Fibroblast of lung (primary cell): ENCODE results near the gene HAUS3. TPM values are rescaled to one million over a fixed set of nuclear protein-coding genes. Genes with fewer than 3 reads are reported as not detected.

ENCODE experiments used
- DNase-seq, 2 donors: peaks; one replicate each; pipeline versions ENCODE4 v3.0.0 to v3.0.0-alpha.2; 2010; ENCODE audit warnings: low read depth in 2 of 2
- H2AFZ ChIP-seq: 2 replicates; pipeline ENCODE4 v1.5.1; 2012; ENCODE audit warnings: low read length, control low read depth, inconsistent platforms
- H3K27ac ChIP-seq: 2 replicates; pipeline ENCODE4 v1.5.1; 2011; ENCODE audit warnings: low read length, control low read depth; ENCODE audit not compliant: insufficient read depth
- H3K27me3 ChIP-seq: 2 replicates; pipeline ENCODE4 v1.5.1; 2011; ENCODE audit warnings: mild to moderate bottlenecking, low read length; ENCODE audit not compliant: control insufficient read depth, insufficient read depth
- H3K36me3 ChIP-seq: 2 replicates; pipeline ENCODE4 v1.5.1; 2011; ENCODE audit warnings: low read length; ENCODE audit not compliant: control insufficient read depth, insufficient read depth
- H3K4me1 ChIP-seq: 2 replicates; pipeline ENCODE4 v1.5.1; 2011; ENCODE audit warnings: low read length; ENCODE audit not compliant: control insufficient read depth, insufficient read depth; ENCODE audit errors: extremely low read depth
- H3K4me2 ChIP-seq: 2 replicates; pipeline ENCODE4 v1.5.1; 2011; ENCODE audit warnings: low read length, control low read depth; ENCODE audit not compliant: insufficient read depth; ENCODE audit errors: extremely low read depth
- H3K4me3 ChIP-seq, 4 experiments: fragments of 200-600 bp in 1 of 4; sonication (generic) in 1 of 4; replicated peaks in 1 of 4; 2 replicates each; pipeline ENCODE4 v1.5.1; 2011 to 2016; ENCODE audit warnings: low read length in 4 of 4, low read depth in 3 of 4, mild to moderate bottlenecking in 3 of 4, control low read depth in 2 of 4, inconsistent platforms in 1 of 4, mixed read lengths in 1 of 4; ENCODE audit not compliant: insufficient read depth in 1 of 4; ENCODE audit errors: control extremely low read depth in 1 of 4
- H3K79me2 ChIP-seq: 2 replicates; pipeline ENCODE4 v1.5.1; 2012; ENCODE audit warnings: mild to moderate bottlenecking, low read length, inconsistent platforms; ENCODE audit not compliant: control insufficient read depth, insufficient read depth
- H3K9ac ChIP-seq: 2 replicates; pipeline ENCODE4 v1.5.1; 2011; ENCODE audit warnings: mild to moderate bottlenecking, low read length, control low read depth; ENCODE audit not compliant: insufficient read depth
- H3K9me3 ChIP-seq: 2 replicates; pipeline ENCODE4 v1.5.1; 2012; ENCODE audit warnings: low read depth, low read length; ENCODE audit not compliant: control insufficient read depth, insufficient read depth
- H4K20me1 ChIP-seq: 2 replicates; pipeline ENCODE4 v1.5.1; 2011; ENCODE audit warnings: low read length; ENCODE audit not compliant: control insufficient read depth, insufficient read depth; ENCODE audit errors: extremely low read depth
- EZH2 ChIP-seq: IDR thresholded peaks from 2 replicates; pipeline ENCODE4 v1.5.1; 2012; ENCODE audit warnings: low read length, control low read depth, mild to moderate bottlenecking; ENCODE audit errors: missing control alignments
- polyA plus RNA-seq, 2 donors: library from polyadenylated mRNA; depleted of rRNA in 1 of 2; stranded (reverse) in 1 of 2; unstranded in 1 of 2; fragments of >200 nt; gene quantifications; 2 replicates each; pipeline ENCODE4 v1.2.1, GENCODE V29; 2011 to 2012; ENCODE audit warnings: missing spikeins in 1 of 2
- total RNA-seq: library from RNA; depleted of rRNA; stranded (reverse); fragments of >200 nt; gene quantifications from 2 replicates; pipeline ENCODE4 v1.2.1, GENCODE V29; 2014
- TF ChIP-seq, protein P1 (sequence below), 2 donors: IDR thresholded peaks in 1 of 2; conservative IDR thresholded peaks in 1 of 2; 1 replicate in 1 of 2; 2 replicates in 1 of 2; pipeline ENCODE4 v1.5.1; 2011 to 2012; ENCODE audit warnings: low read length in 2 of 2, control low read depth in 1 of 2, inconsistent platforms in 1 of 2, low read depth in 1 of 2, mild to moderate bottlenecking in 1 of 2

The HAUS3 gene
- total and polyA plus RNA-seq, 2 donors (not counting 1 experiment from before 2014, with no cell fraction given) = 5.3 TPM

GRCh38 chr4:2243681-2244380, 1.9 kb upstream of the HAUS3 start:
- Histone ChIP-seq H3K27ac (no peak overlapping the region), H4K20me1 (no peaks in the 10 kb centered on the region), H3K36me3 (peaks cover 2% of the 10 kb centered on the region), H3K79me2 (peaks cover 29% of the 10 kb centered on the region), H3K4me3 (no peak overlapping the region), H3K9ac (no peak overlapping the region), H2AFZ (peak overlapping the region; percentile 47), H3K9me3 (no peaks in the 10 kb centered on the region), H3K27me3 (no peaks in the 10 kb centered on the region), H3K4me1 (peaks cover 2% of the 10 kb centered on the region), H3K4me2 (peak overlapping the region; percentile 62)
- DNase-seq = peak; percentile 29 to 58
- TF ChIP-seq, protein P1, sequence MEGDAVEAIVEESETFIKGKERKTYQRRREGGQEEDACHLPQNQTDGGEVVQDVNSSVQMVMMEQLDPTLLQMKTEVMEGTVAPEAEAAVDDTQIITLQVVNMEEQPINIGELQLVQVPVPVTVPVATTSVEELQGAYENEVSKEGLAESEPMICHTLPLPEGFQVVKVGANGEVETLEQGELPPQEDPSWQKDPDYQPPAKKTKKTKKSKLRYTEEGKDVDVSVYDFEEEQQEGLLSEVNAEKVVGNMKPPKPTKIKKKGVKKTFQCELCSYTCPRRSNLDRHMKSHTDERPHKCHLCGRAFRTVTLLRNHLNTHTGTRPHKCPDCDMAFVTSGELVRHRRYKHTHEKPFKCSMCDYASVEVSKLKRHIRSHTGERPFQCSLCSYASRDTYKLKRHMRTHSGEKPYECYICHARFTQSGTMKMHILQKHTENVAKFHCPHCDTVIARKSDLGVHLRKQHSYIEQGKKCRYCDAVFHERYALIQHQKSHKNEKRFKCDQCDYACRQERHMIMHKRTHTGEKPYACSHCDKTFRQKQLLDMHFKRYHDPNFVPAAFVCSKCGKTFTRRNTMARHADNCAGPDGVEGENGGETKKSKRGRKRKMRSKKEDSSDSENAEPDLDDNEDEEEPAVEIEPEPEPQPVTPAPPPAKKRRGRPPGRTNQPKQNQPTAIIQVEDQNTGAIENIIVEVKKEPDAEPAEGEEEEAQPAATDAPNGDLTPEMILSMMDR (conservative IDR thresholded peaks at IDR 0.05 in 1 of 2, IDR thresholded peaks at IDR 0.05 in 1 of 2; ENCODE audit: low read depth in 1 of 2, low read length in 2 of 2) = peak; percentile 19 to 31
- TF ChIP-seq EZH2 = no peak

- no peak for DNase-seq
- no peaks in the 10 kb centered on the region for H4K20me1 ChIP-seq
- no peak overlapping the region for H2AFZ ChIP-seq
- H3K36me3 ChIP-seq = no peaks in the 10 kb centered on the region
- TF ChIP-seq EZH2 = no peak
- TF ChIP-seq, protein P1 (conservative IDR thresholded peaks at IDR 0.05 in 1 of 2, IDR thresholded peaks at IDR 0.05 in 1 of 2; ENCODE audit: low read depth in 1 of 2, low read length in 2 of 2) = no peak
- H3K27me3 ChIP-seq = no peaks in the 10 kb centered on the region
- no peaks in the 10 kb centered on the region for H3K9me3 ChIP-seq
- H3K27ac ChIP-seq = peak overlapping the region; percentile 48
- peaks cover 2% of the 10 kb centered on the region for H3K4me1 ChIP-seq
- peaks cover 44% of the 10 kb centered on the region for H3K79me2 ChIP-seq
- peak overlapping the region; percentile 84 to 98 (median 87) for H3K4me3 ChIP-seq
- peak overlapping the region; percentile 67 for H3K4me2 ChIP-seq
- peak overlapping the region; percentile 76 for H3K9ac ChIP-seq
Measured at GRCh38 chr4:2241003-2241402, 918 bp downstream of the HAUS3 start.

GRCh38 chr4:2236944-2237666, 4.8 kb downstream of the HAUS3 start:
- H3K27me3 ChIP-seq = no peaks in the 10 kb centered on the region
- no peaks in the 10 kb centered on the region for H3K9me3 ChIP-seq
- peaks cover 3% of the 10 kb centered on the region for H3K36me3 ChIP-seq
- H3K4me1 ChIP-seq = no peaks in the 10 kb centered on the region
- H3K27ac ChIP-seq = no peak overlapping the region
- H3K4me2 ChIP-seq = no peak overlapping the region
- H2AFZ ChIP-seq = no peak overlapping the region
- no peak for DNase-seq
- TF ChIP-seq, protein P1 (conservative IDR thresholded peaks at IDR 0.05 in 1 of 2, IDR thresholded peaks at IDR 0.05 in 1 of 2; ENCODE audit: low read depth in 1 of 2, low read length in 2 of 2) = no peak
- TF ChIP-seq EZH2 = no peak
- peaks cover 44% of the 10 kb centered on the region for H3K79me2 ChIP-seq
- H3K9ac ChIP-seq = no peak overlapping the region
- no peaks in the 10 kb centered on the region for H4K20me1 ChIP-seq
- no peak overlapping the region for H3K4me3 ChIP-seq
